Fibroblast of the aortic adventitia (primary cell): Measurements from ENCODE around the gene TBKBP1. TPM values are rescaled to one million over a fixed set of nuclear protein-coding genes. Genes with fewer than 3 reads are reported as not detected.

Experiments used
- DNase-seq: peaks from one replicate; pipeline ENCODE4 v3.0.0-alpha.2; 2010; ENCODE audit warnings: low read depth
- H3K4me3 ChIP-seq: 2 replicates; pipeline ENCODE4 v1.5.1; 2011; ENCODE audit warnings: low read depth, mild to moderate bottlenecking, control low read depth, low read length, moderate library complexity
- CTCF ChIP-seq: IDR thresholded peaks from 2 replicates; pipeline ENCODE4 v1.5.1; 2011; ENCODE audit warnings: mild to moderate bottlenecking, low read length, control low read depth, inconsistent platforms; ENCODE audit not compliant: insufficient read depth
- total RNA-seq: library from RNA; depleted of rRNA; stranded (reverse); fragments of >200 nt; gene quantifications from 2 replicates; pipeline ENCODE4 v1.2.3, GENCODE V29; 2012; ENCODE audit warnings: low replicate concordance

The TBKBP1 gene
- total RNA-seq, 1 donor = 9.5 TPM

GRCh38 chr17:47726796-47727703, 33.1 kb downstream of the TBKBP1 start:
- TF ChIP-seq CTCF = no peak
- H3K4me3 ChIP-seq = no peak overlapping the region
- no peak for DNase-seq

- no peak for TF ChIP-seq CTCF
- DNase-seq = no peak
- no peak overlapping the region for H3K4me3 ChIP-seq
Observed at GRCh38 chr17:47727704-47728036, 33.7 kb downstream of the TBKBP1 start.

GRCh38 chr17:47728214-47728877, 34.4 kb downstream of the TBKBP1 start:
- no peak for DNase-seq
- no peak overlapping the region for H3K4me3 ChIP-seq

GRCh38 chr17:47729476-47729875, 35.5 kb downstream of the TBKBP1 start:
- DNase-seq = no peak
- no peak for TF ChIP-seq CTCF
- no peak overlapping the region for H3K4me3 ChIP-seq

More at GRCh38 chr17:47728214-47728877, 34.4 kb downstream of the TBKBP1 start:
- TF ChIP-seq CTCF = no peak

- no peak for TF ChIP-seq CTCF
- no peak overlapping the region for H3K4me3 ChIP-seq
- no peak for DNase-seq
Observed at GRCh38 chr17:47730681-47731080, 36.7 kb downstream of the TBKBP1 start.

- H3K4me3 ChIP-seq = no peak overlapping the region
- no peak for TF ChIP-seq CTCF
- DNase-seq = no peak
Observed at GRCh38 chr17:47731396-47731795, 37.4 kb downstream of the TBKBP1 start.
